Heart left ventricle (tissue), 16 donors: Measurements from ENCODE around the gene KRT17. TPM values are rescaled to one million over a fixed set of nuclear protein-coding genes. Genes with fewer than 3 reads are reported as not detected.

Source experiments
- ATAC-seq, 4 donors: fragments of 200-7000 bp; cut with Tn5 transposase; one replicate each; pipeline ENCODE4 v1.9.1; 2020 to 2022; ENCODE audit warnings: moderate library complexity in 4 of 4, mild to moderate bottlenecking in 3 of 4, moderate number of reproducible peaks in 1 of 4
- DNase-seq, 5 donors: peaks; one replicate each; pipeline ENCODE4 v3.0.0-alpha.2; 2020
- H3K27ac ChIP-seq, 12 donors: fragments of 200-600 bp; sonication (generic) in 4 of 12; one replicate each; pipeline versions ENCODE4 v1.5.0 to v1.8.0; 2016 to 2022; ENCODE audit warnings: mild to moderate bottlenecking in 2 of 12
- H3K27me3 ChIP-seq, 9 donors: fragments of 200-600 bp; sonication (generic) in 2 of 9; one replicate each; pipeline versions ENCODE4 v1.5.1 to v1.8.0; 2016 to 2022; ENCODE audit warnings: mild to moderate bottlenecking in 3 of 9
- H3K36me3 ChIP-seq, 9 donors: fragments of 200-600 bp; sonication (generic) in 2 of 9; one replicate each; pipeline versions ENCODE4 v1.5.0 to v1.8.0; 2018 to 2022; ENCODE audit warnings: mild to moderate bottlenecking in 2 of 9
- H3K4me1 ChIP-seq, 12 donors: fragments of 200-600 bp; sonication (generic) in 4 of 12; one replicate each; pipeline versions ENCODE4 v1.5.0 to v1.8.0; 2016 to 2022; ENCODE audit warnings: mild to moderate bottlenecking in 3 of 12
- H3K4me3 ChIP-seq, 12 donors: fragments of 200-600 bp; sonication (generic) in 4 of 12; one replicate each; pipeline versions ENCODE4 v1.5.0 to v1.8.0; 2017 to 2022; ENCODE audit warnings: mild to moderate bottlenecking in 9 of 12, moderate library complexity in 4 of 12
- H3K9me3 ChIP-seq, 12 donors: fragments of 200-600 bp; sonication (generic) in 4 of 12; one replicate each; pipeline versions ENCODE4 v1.5.0 to v1.8.0; 2016 to 2022; ENCODE audit warnings: mild to moderate bottlenecking in 1 of 12
- CTCF ChIP-seq, 12 donors: fragments of 200-600 bp; sonication (generic) in 4 of 12; IDR thresholded peaks; one replicate each; pipeline versions ENCODE4 v1.5.0 to v1.8.0; 2018 to 2022; ENCODE audit warnings: antibody characterized with exemption in 12 of 12, mild to moderate bottlenecking in 5 of 12
- POLR2A ChIP-seq, 2 donors: fragments of 450-650 bp; IDR thresholded peaks; one replicate each; pipeline ENCODE4 v1.6.1; 2017; ENCODE audit warnings: antibody characterized with exemption in 2 of 2, mild to moderate bottlenecking in 2 of 2, moderate library complexity in 2 of 2
- WGBS, 4 donors: extraction: QIAGEN DNeasy Blood & Tissue Kit in 2 of 4; methylation state at CpG; one replicate each; pipeline versions ENCODE4 v1.1.5 to v1.1.7; 2013 to 2018; 5-methylcytosine and 5-hydroxymethylcytosine counted together
- intact Hi-C, 10 donors: fragments of 100-400 bp; cut with DNase I; formaldehyde crosslinking; loops; one replicate each; pipeline versions ENCODE4 v1.11.1 to v1.14.2; 2022
- polyA plus RNA-seq, 2 donors: library from polyadenylated mRNA; stranded (reverse); fragments of 200-250 nt; gene quantifications; one replicate each; pipeline ENCODE4 v1.2.3, GENCODE V29; 2013
- total RNA-seq, 9 donors: library from RNA; depleted of rRNA in 2 of 9; stranded (reverse); fragments of >200 nt in 2 of 9; fragmentation: NEBNext Ultra II Directional in 3 of 9; extraction: Animal tissue kit (Norgen Biotek cat#: 25700) in 3 of 9; gene quantifications; one replicate each; pipeline versions ENCODE4 v1.1.0 to v1.2.4, GENCODE V29; 2016 to 2023
- donor health status: ischemic (EF 13 %, LVEDD 7.1; RV severe dilation, severe dysfunction).
- donor health status: healthy with polysubstance abuse.
- donor health status: DM: no; HTN: yes; CAD: no.
- donor health status: DM: no; HTN: no; CAD: no.
- donor health status: ischemic (EF 25% LVEDD 6.9; RV normal size, moderate dysfunction).
- donor health status: ischemic (EF 25% LVEDD 5.7; RV mildly dilated, moderate dysfunction).
- donor health status: healthy.
- donor health status: DM: yes; HTN: yes; CAD: no.
- donor health status: ischemic (EF 35%, LVEDD 5.7; RV mildly dilated, moderate dysfunction).
- donor health status: nonischemic (EF 11% LVEDD 7.7; RV severe dilation, severe dysfunction).
- donor health status: DM: yes; HTN: yes; CAD: no.
- donor health status: PGD.
- donor health status: ischemic (EF 29% LVEDD 5.4; RV normal size, mild dysfunction).
- donor health status: nonischemic (EF 23%, LVEDD 6.1; RV moderate dilation, normal function).

KRT17 gene
- total and polyA plus RNA-seq, 11 donors = 0.60 TPM; not detected in 10

- H3K27me3 ChIP-seq = no peaks in the 10 kb centered on the region
- H3K9me3 ChIP-seq = no peaks in the 10 kb centered on the region
- WGBS, 4 donors = 50 to 61% (median 54%) methylated on average over 14 to 15 of the region's 15 CpGs
- no peaks in the 10 kb centered on the region for H3K36me3 ChIP-seq
- H3K4me1 ChIP-seq = peaks cover 0 to 36% (median 14%) of the 10 kb centered on the region in 12 donors
- TF ChIP-seq POLR2A (IDR thresholded peaks at IDR 0.05) (no peak), CTCF (IDR thresholded peaks at IDR 0.05) (no peak)
- H3K4me3 ChIP-seq = peak overlapping the region in 11 of 12 donors; percentile 30 to 70 (median 51)
- DNase-seq = peak in 2 of 5 donors; percentile 8 to 54
- no peak for ATAC-seq
- intact Hi-C loops = loop anchor here (5.0 to 10.0 kb wide), 12 partner anchors 113 to 1060 kb away; no protein-coding TSS in a partner anchor
- H3K27ac ChIP-seq = no peak overlapping the region
Measured at GRCh38 chr17:41664587-41665565, 40.5 kb upstream of the KRT17 start.

GRCh38 chr17:41664172-41664457, 39.7 kb upstream of the KRT17 start:
- Histone ChIP-seq H3K36me3 (no peaks in the 10 kb centered on the region), H3K4me3 (no peak overlapping the region), H3K27me3 (no peaks in the 10 kb centered on the region), H3K9me3 (no peaks in the 10 kb centered on the region), H3K4me1 (peaks cover 0 to 36% (median 14%) of the 10 kb centered on the region in 12 donors), H3K27ac (no peak overlapping the region)
- TF ChIP-seq CTCF (IDR thresholded peaks at IDR 0.05) (no peak), POLR2A (IDR thresholded peaks at IDR 0.05) (no peak)
- ATAC-seq = no peak
- DNase-seq = peak in 1 of 5 donors; percentile 25
- intact Hi-C loops = loop anchor here (5.0 to 10.0 kb wide), 11 partner anchors 112 to 1059 kb away; no protein-coding TSS in a partner anchor
- 60 to 78% (median 72%) methylated on average over 2 of the region's 2 CpGs for WGBS, 4 donors

- DNase-seq = peak in 2 of 5 donors; percentile 11 to 17
- TF ChIP-seq POLR2A (IDR thresholded peaks at IDR 0.05) (no peak), CTCF (IDR thresholded peaks at IDR 0.05) (no peak)
- intact Hi-C loops = loop anchor here (2.0 to 10.0 kb wide), 13 partner anchors 111 to 1059 kb away; no protein-coding TSS in a partner anchor
Measured at GRCh38 chr17:41663451-41664171, 39.2 kb upstream of the KRT17 start.

More at GRCh38 chr17:41663451-41664171, 39.2 kb upstream of the KRT17 start:
- no peak overlapping the region for H3K27ac ChIP-seq
- H3K4me3 ChIP-seq = no peak overlapping the region
- no peaks in the 10 kb centered on the region for H3K36me3 ChIP-seq
- no peak for ATAC-seq
- no peaks in the 10 kb centered on the region for H3K9me3 ChIP-seq
- H3K4me1 ChIP-seq = peaks cover 0 to 33% (median 14%) of the 10 kb centered on the region in 12 donors
- no peaks in the 10 kb centered on the region for H3K27me3 ChIP-seq
- 64 to 69% (median 66%) methylated on average over 8 of the region's 8 CpGs for WGBS, 4 donors
